Measurements from ENCODE around the gene TMPRSS4. TPM values are rescaled to one million over a fixed set of nuclear protein-coding genes. Genes with fewer than 3 reads are reported as not detected.
A peak's percentile ranks its signal among the peaks of the same experiment; 100 is the strongest.

The TMPRSS4 gene
- total RNA-seq, 1 donor from 2014 or later: 3.4 TPM

DNA sequence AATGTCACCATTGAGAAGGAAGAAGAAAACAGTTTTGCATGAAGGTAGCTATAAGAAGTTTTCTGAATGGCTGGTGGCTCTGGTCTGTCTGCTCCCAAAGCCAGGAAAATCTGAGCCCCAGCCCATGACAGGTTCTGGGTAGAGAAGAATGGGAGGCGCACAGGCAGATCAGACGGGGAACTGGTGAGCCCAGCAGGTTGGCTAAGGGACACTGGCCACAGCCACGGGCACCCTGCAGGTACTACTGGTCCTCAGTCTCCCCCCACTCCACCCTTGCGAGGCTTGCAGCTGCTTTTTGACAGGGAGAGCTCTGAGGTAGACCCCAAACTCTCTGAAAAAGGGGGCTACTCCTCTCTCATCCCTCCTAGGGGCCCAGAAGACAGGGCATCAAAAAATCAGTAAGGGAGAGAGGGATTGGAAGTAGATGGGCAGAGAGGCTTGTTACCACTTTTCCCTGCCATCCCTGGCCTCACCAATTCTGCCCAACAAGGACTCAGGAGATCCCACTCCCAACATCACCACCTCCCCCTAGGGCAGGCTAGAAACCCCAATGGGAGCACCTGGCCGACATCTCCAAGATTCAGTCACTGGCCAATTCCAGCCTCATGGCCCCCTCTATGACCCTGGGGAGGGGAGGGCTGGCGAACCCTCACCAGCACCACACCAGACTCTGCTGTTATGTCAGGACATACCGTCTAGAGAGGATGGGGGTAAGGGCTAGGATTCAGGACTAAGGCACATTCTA lies 58.3 kb downstream of the TMPRSS4 start:
- DNase-seq (ENCODE audit: low spot score): no peak

DNA sequence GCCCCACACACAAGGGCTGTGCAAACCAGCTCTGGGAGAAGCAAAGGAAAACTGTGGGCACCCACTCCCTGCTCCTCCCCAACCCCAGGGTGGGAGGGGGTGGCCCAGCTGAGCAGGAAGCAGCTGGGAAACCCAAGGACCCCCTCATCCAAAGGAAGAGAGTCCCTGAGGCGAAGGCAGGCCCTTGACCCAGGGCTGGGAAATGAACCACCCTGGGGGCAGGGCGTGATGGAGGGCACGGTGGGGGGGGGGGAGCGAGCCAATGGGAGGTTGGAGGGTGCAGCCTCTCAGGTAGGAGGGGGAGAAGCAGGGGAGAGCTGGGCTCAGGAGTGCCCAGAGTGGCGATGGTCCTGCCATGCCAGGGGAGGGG lies 58.9 kb downstream of the TMPRSS4 start:
- no peak for DNase-seq (ENCODE audit: low spot score)

DNA sequence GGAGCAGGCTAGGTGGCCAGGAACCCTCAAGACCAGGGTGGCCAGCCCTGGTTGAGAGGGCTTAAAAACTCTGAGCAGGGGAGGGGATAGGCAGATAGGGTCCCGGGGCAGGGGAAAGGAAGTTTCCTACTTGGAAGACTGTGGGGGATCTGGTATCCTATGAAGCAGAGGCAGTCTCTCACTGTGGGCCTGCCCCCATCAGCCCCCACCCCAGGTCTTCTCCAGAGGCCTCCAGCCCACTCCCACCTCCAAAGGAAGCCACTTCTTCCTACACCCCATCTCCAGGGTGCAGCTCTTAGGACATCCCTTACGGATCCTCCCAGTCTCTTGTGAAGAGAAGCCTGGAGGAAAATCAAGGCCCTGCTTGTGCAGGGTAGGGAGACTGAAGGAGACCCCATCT lies 59.5 kb downstream of the TMPRSS4 start:
- no peak for DNase-seq (ENCODE audit: low spot score)

DNA sequence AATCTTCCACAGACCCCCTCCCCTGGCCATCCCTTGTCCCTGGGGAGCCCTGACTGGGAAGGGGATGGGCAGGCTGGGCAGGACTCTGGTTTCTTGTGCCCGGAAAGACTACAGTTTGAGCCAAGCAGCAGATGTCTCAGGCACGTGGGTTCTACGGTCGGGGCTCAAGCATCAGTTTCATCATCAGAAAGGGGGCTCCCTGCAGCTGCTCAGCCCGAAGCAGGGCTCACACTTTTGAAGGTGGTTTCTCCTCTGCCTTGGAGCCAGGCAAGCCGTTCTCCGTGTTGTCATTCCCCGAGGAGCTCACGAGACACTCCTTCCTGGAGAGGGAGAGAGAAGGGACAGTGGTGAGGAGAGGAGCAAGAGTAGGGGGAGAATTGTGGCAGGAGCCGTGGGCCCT lies 59.9 kb downstream of the TMPRSS4 start:
- DNase-seq (ENCODE audit: low spot score): no peak

DNA sequence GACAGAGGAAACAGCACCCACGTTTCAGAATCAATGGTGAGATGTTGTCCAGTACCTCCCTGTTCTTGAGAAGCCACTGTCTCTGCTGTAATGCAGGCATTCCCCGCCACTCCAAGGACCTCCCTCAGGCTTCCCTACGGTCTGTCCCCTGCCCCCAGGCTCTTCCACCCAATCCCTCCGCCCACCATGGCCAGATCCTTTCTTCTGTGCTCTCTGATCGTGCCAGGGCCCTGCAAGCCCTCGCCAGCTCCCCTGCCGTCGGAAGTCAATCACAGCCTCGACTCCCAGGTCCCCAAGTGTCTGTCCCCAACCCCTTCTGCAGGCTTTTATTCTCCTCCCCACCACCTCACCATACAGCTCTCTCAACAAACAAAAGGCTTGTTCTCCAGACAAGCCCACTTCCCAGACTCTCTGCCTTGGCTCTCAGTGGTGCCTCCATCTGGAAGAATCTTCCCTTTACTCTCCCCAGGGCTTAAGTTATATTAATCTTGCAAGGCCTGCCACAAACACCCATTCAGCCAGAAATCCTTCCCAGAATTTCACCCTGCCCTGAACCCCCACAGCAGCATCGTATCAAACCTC lies 62.1 kb downstream of the TMPRSS4 start:
- DNase-seq (ENCODE audit: low spot score): no peak

DNA sequence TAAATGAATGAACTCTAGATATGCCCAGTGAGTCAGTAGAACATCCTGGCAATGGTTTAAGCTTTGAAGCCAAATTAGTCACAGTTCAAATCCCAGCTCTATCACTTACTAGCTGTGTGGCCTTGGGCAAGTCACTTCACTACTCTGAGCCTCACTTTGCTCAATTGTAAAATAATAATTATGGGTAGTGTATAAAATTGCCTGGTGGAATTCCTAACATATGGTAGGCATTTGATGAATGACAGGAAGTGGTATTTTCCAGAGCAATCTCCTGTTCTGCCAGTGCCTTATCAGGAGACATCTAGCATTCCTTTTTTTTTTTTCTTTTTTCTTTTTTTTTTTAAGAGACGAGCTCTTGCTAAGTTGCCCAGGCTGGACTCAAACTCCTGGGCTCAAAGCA lies 62.7 kb downstream of the TMPRSS4 start:
- DNase-seq (ENCODE audit: low spot score): peak; percentile 25

DNA sequence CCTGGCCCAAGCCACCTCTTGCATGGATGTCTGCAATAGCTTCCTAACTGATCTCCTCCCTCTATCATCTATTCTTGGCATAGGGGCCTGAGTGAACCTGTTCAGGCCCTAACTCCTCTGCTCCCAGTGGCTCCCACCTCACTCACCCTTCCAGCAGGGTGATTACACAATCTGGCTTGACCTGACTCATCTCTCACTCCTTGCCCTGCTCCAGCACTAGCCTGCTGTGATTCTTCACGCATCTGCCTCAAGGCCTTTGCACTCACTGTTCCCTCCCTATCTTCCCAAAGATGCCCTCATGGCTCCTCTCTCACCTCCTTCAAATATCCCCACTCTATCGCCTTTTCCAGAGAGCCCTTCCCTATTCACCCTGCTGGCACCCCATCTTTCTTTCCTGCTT lies 65.2 kb downstream of the TMPRSS4 start:
- no peak for DNase-seq (ENCODE audit: low spot score)

DNA sequence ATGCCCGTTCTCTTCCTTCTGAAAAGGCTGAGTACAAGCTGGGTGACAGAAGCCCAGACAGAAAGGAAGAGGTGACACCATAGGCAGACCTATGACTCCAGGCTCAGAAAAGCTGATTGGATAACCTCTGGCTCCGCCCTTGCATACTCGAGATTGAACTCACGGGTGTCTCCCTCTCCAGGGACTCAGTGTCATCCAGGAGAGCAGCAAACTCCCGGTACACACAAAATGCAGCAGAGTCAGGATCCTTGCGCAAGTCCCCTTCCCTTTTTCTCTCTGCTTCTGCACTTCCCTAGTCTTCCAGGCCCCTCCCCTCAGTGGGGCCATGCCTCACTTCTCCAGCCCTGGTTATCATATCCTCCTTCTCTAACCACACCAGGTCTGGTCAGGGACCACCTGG lies 65.9 kb downstream of the TMPRSS4 start:
- DNase-seq (ENCODE audit: low spot score): no peak

DNA sequence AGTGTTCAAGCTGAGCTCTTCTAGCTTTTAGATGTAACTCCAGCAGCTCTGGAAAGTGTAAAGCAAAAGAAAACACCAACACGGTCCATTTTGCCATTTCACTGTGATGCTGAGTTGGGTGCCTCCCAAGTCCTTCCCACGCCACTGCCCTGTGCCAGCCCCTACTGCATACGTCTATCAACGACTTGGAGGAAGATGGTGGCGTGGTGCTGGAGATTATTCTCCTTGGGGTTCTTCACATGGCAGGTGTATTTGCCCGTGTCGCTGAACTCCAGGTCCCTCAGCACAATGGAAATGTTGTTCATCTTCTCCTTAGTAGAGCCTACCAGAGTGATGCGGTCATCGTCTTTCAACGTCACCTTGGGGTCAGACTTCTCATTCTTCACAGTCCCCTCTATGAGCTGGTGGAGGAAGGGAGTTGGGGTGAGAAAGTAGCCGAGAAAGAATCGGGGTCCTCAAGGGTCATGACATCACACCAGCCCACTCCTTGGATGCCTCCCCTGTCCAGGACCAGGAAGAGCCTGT lies 66.8 kb downstream of the TMPRSS4 start:
- DNase-seq (ENCODE audit: low spot score): no peak

DNA sequence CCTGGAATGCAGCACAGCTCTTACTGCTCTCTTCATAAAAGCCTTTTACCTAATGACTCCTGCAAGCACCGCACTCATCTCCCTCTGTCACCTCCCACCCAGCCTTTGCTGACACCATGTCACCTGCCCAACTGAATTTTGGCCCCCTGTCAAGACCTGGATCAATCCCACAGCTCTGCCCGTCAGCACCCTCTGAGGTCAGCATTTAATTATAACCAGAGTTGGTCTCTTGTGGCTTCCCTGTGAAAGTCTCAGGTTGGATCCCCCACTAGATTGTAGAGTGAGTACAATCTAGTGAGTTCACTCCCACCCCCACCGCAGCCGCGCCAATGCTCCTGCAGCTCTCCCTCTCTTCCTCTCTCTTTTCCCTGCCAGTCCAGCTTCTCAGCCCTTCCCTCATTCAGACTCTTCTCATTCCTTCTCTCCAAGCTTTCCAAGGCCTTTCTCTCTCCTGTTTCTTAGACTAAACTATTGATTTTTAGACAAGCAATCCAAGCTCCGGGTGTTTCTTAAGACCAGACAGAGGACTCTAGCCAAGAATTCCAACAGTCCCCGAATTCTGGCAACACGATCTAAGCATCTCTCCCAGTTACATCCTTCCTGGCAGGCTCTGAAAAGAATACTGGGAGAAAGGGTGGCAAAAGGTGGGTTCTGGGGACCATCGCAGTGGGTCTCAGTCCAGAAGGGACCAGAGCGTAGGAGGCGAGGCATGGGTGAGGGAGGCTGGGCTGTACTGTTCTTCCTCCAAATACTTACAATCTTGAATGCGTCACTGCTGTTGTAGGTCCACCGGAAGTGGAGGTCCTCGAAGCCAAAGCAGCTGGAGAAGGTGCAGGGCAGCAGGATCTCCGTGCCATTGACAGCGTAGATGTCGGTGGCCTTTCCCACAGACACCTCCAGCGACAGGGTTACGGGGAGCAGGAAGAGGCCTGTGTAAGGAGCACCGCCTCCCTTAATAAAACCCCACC lies 67.7 kb downstream of the TMPRSS4 start:
- DNase-seq (ENCODE audit: low spot score): no peak

DNA sequence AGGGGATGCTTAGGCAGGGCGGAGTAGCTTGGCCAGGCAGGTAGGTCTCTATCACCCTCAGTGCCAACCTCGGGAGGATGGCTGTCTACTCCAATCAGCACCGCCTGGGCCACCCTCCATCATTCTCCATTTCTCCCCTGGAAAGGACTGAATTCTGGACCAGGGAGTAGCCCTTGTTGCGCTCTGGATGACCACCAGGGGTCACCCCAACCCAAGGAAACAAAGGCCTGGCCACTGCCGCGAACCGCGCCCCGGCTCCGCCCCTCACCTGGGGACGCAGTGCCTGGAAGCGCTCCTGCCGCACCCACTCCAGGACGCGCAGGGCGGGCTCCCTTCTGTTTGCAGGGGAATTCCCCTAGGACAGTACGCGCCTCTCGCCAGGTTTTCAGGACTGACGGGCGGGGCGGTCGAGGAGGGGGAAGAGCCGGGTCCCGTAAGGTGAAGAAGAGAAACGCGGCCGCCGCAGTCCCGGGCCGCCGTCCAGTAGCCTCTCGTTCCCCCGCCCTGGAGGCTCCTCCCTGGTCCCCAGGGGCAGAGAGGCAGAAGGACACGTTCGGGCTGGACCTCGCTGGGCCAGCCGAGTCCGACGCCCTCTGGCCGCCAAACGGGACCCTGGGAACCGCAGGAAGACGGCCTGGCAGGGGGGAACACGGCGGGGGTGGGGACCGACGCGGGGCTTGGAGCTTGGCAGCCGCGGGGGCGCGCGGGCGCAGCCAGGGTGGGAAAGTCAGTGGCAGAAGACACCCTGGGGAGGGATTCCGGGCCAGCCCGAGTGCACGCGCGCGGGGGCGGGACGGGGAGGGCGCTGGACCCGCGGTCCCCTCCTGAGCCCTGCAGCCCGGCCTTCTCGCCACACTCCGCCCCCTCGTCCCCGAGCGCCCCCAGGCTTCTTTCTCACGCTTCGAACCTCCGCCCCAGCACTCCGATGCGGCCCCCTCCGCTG lies 68.7 kb downstream of the TMPRSS4 start:
- DNase-seq (ENCODE audit: low spot score): peak; percentile 78

DNA sequence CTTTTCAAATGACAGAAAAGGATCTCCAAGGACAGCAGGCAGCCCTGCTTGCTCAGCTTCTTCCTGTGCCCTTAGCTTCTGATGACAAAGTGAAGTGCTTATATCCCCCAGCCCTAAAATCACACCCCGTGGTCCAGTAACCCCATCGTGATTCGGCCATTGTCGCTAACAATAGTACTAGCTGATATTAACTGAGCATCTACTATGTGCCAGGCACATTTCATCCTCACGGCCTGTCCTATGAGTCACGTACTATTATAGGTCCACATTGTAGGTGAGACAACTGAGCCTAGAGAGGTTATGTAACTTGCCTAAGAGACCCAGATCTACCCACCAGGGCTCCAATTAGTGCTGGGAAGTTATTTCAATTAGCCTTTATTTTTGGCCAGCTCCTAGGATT lies 69.7 kb downstream of the TMPRSS4 start:
- no peak for DNase-seq (ENCODE audit: low spot score)

DNA sequence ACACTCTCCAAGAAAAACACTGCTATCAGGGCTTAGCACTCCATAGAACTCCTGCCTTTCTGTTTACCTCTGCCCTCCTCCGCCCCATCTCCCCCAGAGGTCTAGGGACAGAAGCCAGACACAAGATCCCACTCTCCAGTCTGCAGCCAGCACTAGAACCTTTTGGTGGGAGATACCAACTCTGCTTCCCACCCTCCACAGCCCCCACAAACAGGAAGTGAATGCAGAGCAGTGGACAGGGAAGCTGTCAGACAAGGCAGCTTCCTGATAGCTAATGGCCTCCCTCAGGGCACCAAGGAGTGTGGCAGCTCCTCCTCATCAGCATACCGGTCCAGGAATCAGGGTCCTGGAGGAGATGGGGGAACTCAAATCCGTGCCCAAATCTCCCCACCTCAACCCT lies 70.6 kb downstream of the TMPRSS4 start:
- no peak for DNase-seq (ENCODE audit: low spot score)

DNA sequence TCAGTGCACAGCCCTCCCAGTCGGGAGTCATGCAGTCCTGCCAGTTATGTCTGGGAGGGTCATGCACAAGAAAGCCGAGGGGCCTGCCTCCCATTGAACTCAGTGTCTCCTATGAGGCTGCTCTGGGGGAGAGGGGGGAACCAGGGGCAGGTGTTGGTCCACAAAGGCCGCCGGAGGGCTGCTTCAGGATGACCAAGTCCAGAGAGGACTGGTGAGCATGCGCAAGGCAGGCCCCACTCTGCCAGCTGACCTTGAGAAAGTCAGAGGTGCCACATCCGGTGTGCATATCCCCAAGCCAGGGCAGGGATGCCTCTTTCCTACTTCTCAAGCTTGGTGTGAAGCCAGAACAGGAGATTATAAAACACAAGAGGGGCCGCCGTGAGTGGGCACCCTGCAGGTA lies 71.4 kb downstream of the TMPRSS4 start:
- no peak for DNase-seq (ENCODE audit: low spot score)

DNA sequence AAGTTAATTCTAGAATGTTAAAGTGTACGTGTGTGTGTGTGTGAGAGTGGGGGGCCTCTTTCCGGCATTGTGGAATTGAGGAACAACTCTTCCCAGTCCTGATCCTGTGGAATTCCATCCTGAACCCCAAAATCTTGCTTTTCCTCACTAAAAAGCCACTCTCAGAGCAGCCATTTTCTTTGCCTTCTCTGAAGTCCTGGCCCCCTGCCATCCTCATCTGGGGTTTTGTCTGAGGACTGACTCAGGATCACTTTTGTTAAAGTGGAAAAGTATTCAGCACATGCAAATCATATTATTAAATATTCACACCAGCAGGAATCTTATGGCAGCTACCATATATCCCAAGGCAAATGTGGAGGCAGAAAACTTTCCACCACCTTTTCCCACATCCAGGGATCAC lies 72.0 kb downstream of the TMPRSS4 start:
- DNase-seq (ENCODE audit: low spot score): no peak

DNA sequence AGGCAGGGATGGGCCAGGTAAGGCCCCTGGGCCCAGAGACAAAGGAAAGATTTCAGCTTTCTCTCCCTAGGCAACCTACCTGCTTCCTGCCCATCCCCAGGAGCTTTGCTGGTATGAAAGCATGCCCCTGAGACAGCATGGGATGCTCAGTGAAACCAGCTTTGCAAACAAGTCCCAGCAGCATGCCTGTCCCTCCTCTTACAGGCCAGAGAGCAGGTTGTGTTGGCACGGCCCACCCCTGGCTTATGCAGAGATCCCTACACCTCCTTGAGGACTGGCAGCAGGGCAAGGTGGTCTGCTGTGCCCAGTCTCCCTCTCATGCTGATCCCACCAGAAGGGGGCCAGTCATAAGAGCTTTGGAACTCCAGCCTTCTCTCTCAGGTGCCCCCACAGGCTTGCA lies 72.6 kb downstream of the TMPRSS4 start:
- DNase-seq (ENCODE audit: low spot score): no peak

DNA sequence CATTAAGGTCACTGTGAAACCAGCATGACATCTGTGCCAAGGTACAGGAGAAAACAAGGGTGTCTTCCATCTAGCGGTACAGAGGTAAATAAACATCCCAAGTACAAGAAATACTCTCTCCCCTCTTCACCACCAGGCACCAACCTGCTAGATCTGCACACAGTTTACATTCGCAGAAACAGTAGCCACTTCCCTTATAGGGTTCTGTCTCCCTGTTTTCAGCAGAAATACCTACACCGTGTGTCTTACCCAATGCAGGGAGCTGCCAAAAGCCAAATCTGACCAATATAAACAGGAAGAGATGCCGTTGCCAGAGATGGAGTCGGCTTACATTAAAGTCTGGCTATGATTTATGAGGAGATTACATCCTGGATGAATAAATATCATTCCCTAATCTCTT lies 74.6 kb downstream of the TMPRSS4 start:
- DNase-seq (ENCODE audit: low spot score): no peak

DNA sequence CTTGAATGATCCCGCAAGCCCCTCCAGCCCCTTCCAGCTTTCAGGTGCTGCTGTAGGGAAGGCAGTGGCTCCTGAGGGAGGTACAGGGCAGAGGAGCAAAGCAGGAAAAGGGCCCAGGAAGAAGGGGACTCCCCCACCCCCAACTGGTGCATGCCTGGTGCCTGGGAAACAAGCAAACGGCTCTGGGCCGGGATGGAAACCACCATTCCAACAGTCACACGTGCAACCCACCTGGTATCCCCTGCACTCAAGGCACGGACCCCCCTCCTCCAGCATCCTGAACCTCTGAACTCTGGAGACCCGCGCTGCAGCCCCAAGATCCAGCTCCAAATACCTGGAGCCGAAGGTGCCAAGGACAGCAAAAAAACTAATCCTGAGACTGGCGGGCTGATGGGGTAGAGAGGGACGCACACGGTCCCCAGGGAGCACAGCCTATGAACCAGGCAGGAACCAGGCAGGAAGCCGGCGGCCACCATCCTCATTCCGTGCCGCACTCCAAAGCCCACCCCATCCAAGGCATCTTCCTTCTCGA lies 75.2 kb downstream of the TMPRSS4 start:
- no peak for DNase-seq (ENCODE audit: low spot score)

DNA sequence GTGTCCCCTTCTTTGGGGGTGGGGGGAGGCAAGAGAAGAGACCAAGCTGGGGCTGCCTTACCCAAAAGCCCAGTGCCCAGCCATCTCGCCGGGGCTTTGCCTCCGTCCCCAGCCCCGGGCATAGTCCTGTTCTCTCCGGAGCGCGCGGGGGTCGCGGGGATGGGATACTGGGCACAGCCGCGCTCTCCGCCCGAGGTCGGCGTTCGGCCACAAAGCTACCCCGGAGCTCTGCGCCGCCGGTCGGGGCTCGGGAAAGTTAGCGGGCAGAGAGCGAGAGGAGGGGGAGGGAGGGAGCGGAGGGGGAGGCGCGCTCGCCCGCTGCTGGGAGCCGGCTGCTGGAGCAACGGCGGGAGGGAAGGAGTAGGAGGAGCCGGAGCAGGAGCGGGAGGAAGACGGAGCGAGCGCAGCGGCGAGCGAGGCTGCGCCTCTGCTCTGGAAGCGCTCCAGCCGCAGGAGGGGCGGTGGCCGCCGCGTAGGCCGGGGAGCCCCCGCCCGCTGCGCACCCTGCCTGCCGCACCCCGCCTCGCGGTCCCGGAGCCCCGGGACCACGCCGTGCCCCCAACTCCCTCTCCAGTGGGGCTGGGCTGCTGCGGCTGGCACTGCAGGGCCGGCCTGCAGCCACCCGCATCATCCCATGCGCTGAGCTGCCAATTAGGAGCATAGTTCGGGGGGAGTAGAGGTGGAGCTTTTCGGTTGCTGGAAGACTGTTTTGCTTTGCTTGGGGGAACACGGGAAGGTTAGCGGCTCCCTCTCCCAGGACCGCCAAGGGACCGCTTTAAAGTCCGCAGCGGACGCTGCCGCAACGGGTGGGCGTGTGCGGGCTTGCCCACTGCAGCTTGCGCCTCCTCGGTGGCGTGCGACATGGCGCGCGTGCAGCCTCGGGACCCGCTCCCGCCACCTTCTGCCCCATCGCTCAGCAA lies 75.9 kb downstream of the TMPRSS4 start, which contains the start of gene SCN4B:
Gene SCN4B, minus strand, starts transcription at position 272 of the 920 bp plus-strand sequence. Its CDS starts 150 bp downstream, at position 122.
- peak; percentile 83 for DNase-seq (ENCODE audit: low spot score)

DNA sequence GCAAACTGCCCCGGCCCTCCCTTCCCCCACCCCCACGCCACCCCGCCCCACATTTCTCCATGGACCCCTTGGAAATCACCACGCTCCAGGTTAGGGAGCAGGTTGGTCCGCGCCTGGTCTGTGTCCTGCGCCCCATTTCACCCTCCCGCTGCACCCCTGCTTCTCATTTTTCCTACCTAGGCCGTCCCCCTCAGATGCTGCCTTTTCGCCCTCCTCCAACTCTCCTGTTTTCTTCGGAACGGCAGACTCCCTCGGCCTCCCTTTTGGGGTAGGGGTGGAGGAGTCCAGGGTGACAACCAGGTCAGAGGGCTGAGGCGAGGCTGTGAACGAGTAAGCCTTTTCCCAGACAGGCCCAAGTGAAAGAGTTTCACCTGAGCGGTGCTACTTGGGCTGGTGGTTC lies 76.6 kb downstream of the TMPRSS4 start:
- no peak for DNase-seq (ENCODE audit: low spot score)

Measured in umbilical cord (tissue), 2 donors.